Mucosa of descending colon (tissue), 3 donors: ENCODE data around the gene MYOM3. TPM values are rescaled to one million over a fixed set of nuclear protein-coding genes. Genes with fewer than 3 reads are reported as not detected.

Experiments used
- ATAC-seq: fragments of 200-7000 bp; cut with Tn5 transposase; one replicate; pipeline ENCODE4 v1.9.1; 2020; ENCODE audit warnings: mild to moderate bottlenecking, moderate library complexity
- DNase-seq, 3 donors: peaks; one replicate each; pipeline ENCODE4 v3.0.0-alpha.2; 2020
- H3K36me3 ChIP-seq: fragments of 200-600 bp; one replicate; pipeline ENCODE4 v1.8.0; 2021; ENCODE audit warnings: low read depth, mild to moderate bottlenecking
- H3K4me1 ChIP-seq: fragments of 200-600 bp; one replicate; pipeline ENCODE4 v1.8.0; 2021; ENCODE audit warnings: low read depth, mild to moderate bottlenecking
- H3K4me3 ChIP-seq: fragments of 200-600 bp; one replicate; pipeline ENCODE4 v1.8.0; 2021; ENCODE audit warnings: mild to moderate bottlenecking
- H3K9me3 ChIP-seq: fragments of 200-600 bp; one replicate; pipeline ENCODE4 v1.8.0; 2021; ENCODE audit warnings: mild to moderate bottlenecking
- intact Hi-C, 2 donors: fragments of 100-400 bp; cut with DNase I in 1 of 2; cut with micrococcal nuclease in 1 of 2; formaldehyde crosslinking; loops; one replicate each; pipeline versions ENCODE4 v1.11.0 to v1.11.1; 2022; cut with DNase I, micrococcal nuclease
- total RNA-seq, 3 donors: library from RNA; stranded (reverse); fragmentation: NEBNext Ultra II Directional in 2 of 3; extraction: Animal tissue kit (Norgen Biotek cat#: 25700) in 2 of 3; gene quantifications; one replicate each; pipeline versions ENCODE4 v1.2.1 to v1.2.4, GENCODE V29; 2021 to 2023
- TF ChIP-seq, protein P1 (sequence below): fragments of 200-600 bp; IDR thresholded peaks from one replicate; pipeline ENCODE4 v1.8.0; 2022; ENCODE audit warnings: antibody characterized with exemption, mild to moderate bottlenecking
- donor health status: DM: no; HTN: no; CAD: no; lungs with moderate emphysema.
- donor health status: DM: no; HTN: no; CAD: no.
- donor health status: DM: no; HTN: yes; CAD: no.

The MYOM3 gene
- total RNA-seq, 3 donors from 2014 or later, result 2.6 to 3.4 (median 2.7) TPM

DNA sequence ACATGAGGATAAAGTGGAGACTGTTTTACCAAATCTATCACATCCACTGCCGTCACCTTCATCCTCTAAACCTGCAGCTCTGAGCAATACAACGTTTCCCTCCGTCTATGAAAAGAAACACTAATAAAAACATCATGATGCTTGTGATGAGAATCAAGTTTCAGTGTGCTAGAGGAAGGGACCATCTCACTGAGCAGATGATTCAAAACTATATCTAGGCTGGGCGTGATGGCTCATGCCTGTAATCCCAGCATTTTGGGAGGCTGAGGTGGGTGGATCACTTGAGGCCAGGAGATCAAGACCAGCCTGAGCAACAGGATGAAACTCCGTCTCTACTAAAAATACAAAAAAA, 14.7 kb upstream of the MYOM3 start:
- Histone ChIP-seq H3K9me3 (no peaks in the 10 kb centered on the region), H3K36me3 (no peaks in the 10 kb centered on the region), H3K4me1 (no peaks in the 10 kb centered on the region), H3K4me3 (no peak overlapping the region)
- intact Hi-C loops, result no loop called here
- DNase-seq (no peak), ATAC-seq (no peak)
- TF ChIP-seq, protein P1, sequence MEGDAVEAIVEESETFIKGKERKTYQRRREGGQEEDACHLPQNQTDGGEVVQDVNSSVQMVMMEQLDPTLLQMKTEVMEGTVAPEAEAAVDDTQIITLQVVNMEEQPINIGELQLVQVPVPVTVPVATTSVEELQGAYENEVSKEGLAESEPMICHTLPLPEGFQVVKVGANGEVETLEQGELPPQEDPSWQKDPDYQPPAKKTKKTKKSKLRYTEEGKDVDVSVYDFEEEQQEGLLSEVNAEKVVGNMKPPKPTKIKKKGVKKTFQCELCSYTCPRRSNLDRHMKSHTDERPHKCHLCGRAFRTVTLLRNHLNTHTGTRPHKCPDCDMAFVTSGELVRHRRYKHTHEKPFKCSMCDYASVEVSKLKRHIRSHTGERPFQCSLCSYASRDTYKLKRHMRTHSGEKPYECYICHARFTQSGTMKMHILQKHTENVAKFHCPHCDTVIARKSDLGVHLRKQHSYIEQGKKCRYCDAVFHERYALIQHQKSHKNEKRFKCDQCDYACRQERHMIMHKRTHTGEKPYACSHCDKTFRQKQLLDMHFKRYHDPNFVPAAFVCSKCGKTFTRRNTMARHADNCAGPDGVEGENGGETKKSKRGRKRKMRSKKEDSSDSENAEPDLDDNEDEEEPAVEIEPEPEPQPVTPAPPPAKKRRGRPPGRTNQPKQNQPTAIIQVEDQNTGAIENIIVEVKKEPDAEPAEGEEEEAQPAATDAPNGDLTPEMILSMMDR, result no peak

DNA sequence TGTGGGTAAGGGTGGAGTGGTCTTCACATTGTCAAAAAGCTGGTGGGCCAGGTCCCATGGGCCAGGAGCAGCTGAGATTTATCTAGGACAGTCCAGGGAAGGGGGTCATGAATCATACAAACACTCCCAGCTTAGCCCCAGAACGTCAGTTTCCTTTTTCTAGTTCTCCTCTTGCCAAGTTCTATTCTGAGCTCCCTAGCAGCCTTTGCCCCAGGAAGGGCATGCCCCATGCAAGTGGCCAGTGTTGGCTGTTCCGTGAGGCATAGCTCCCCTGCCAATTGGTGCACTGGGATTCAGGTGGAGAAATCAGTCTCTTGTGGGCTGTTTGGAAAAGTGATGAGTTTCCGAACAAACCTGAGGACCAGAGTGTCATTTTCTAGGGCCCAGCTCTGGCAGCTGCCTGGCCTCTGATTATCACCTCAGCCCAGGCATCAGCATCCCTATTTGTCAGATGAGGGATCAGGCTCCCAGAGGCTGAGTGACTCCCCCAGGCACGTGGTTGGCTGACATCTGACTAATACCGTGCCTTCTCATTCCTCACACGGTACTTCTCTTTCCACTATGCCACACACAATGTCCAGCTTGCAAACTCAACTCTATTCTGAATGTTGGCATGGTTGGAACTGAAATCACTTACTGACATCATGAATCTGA, 14.2 kb upstream of the MYOM3 start:
- DNase-seq, result no peak
- H3K4me1 ChIP-seq, result no peaks in the 10 kb centered on the region
- intact Hi-C loops, result no loop called here
- ATAC-seq, result no peak
- no peak overlapping the region for H3K4me3 ChIP-seq
- no peaks in the 10 kb centered on the region for H3K9me3 ChIP-seq
- no peaks in the 10 kb centered on the region for H3K36me3 ChIP-seq
- TF ChIP-seq, protein P1, result no peak

DNA sequence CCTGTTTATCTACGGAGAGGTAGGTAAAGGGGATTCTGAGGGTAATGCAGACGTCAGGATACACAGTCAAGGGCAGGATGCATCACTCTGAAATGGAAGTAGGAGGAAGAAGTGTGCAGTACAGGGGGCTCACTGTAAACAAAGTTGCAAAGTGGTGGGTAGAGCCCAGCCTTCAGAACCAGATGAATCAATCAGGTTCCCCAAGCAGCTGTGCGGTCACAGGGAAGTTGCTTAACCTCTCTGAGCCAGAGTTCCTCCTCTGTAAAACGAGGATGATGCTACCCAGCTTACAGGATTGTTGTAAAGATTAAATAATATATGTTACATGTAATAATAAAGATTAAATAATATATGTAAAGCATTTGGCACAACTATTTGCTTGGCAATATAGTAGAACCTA, 13.5 kb upstream of the MYOM3 start:
- ATAC-seq (no peak), DNase-seq (no peak)
- no peak overlapping the region for H3K4me3 ChIP-seq
- TF ChIP-seq, protein P1, result no peak
- intact Hi-C loops, result no loop called here
- H3K9me3 ChIP-seq, result no peaks in the 10 kb centered on the region
- H3K36me3 ChIP-seq, result no peaks in the 10 kb centered on the region
- peaks cover 6% of the 10 kb centered on the region for H3K4me1 ChIP-seq

DNA sequence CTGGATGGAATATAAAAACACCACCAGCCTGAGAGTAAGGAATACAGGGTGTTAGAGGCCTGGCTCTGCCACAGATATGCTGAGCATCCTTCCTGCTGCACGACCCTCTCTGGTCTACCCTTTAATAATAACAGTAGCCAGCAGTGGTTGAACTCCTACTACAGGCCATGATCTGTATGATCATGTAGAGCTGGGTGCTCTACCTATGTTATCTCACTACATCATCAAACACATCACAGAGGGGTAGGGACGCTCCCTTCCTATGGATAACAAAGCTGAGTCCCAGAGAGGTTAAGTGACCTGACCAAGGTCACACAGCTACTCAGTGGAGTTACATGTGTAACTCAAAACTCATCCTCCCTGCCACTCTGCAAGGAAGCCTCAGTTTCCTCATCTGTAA, 13.0 kb upstream of the MYOM3 start:
- Histone ChIP-seq H3K4me3 (no peak overlapping the region), H3K4me1 (peaks cover 11% of the 10 kb centered on the region), H3K36me3 (no peaks in the 10 kb centered on the region), H3K9me3 (no peaks in the 10 kb centered on the region)
- TF ChIP-seq, protein P1, result no peak
- intact Hi-C loops, result no loop called here
- DNase-seq (no peak), ATAC-seq (no peak)

DNA sequence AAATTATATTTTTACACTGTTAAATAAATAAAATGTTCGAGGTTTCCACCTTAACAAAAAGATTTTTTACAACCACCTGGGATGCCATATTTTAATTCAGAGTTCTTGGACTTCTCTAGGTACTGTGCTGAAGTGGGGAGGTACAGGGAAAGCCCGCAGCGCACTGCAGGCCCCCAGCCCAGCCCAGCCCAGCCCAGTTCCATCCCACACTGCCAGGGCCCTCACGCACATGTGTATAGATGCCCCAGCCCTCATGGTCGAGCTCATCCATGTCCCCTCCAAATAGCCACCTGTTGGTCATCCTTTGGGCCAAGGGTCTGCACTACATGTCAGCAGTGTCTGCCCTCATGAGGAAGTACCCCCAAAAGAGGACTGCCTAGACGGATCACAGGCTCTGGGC, 11.7 kb upstream of the MYOM3 start:
- Histone ChIP-seq H3K4me3 (no peak overlapping the region), H3K4me1 (peaks cover 20% of the 10 kb centered on the region), H3K9me3 (no peaks in the 10 kb centered on the region), H3K36me3 (no peaks in the 10 kb centered on the region)
- DNase-seq (no peak), ATAC-seq (no peak)
- intact Hi-C loops, result no loop called here
- TF ChIP-seq, protein P1, result no peak

DNA sequence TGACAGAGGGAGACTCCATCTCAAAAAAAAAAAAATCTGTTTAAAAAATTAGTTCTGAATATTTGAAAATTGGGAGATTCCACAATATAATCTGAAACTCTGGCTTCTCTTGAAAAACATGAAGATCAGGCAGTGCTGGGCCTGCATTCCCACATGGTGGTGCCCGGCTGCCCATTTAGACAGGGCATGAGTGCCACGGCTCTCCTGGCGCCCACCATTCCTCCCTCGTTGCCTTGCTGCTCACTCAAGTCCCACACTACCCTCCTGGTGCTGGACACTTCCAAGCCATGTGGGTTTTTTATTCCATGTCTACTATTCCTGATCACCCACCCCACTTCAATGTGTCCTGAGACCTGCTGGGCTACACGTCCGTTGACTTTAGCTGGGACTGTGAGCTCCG, 10.8 kb upstream of the MYOM3 start:
- DNase-seq (no peak), ATAC-seq (no peak)
- no peaks in the 10 kb centered on the region for H3K9me3 ChIP-seq
- H3K4me1 ChIP-seq, result peaks cover 27% of the 10 kb centered on the region
- no peaks in the 10 kb centered on the region for H3K36me3 ChIP-seq
- TF ChIP-seq, protein P1, result no peak
- H3K4me3 ChIP-seq, result no peak overlapping the region
- intact Hi-C loops, result no loop called here
